HCT116 (cell line): Measurements from ENCODE around the gene AXDND1. TPM values are rescaled to one million over a fixed set of nuclear protein-coding genes. Genes with fewer than 3 reads are reported as not detected.

Source experiments
- ATAC-seq: fragments of 200-7000 bp; cut with Tn5 transposase; 2 replicates; pipeline ENCODE4 v1.9.1; 2020; ENCODE audit warnings: mild to moderate bottlenecking, moderate library complexity
- BruUV-seq: library from RNA; stranded (reverse); fragments of 400-500 nt; replicated peaks from 2 replicates; lab custom pipeline; 2021; lab: Mats Ljungman, UMichigan
- CTCF ChIA-PET: fragments of 300-600 bp; sonication (Branson Sonifier 250); formaldehyde crosslinking; loops from one replicate; lab custom pipeline; 2021; ENCODE audit warnings: antibody characterized with exemption; lab: Charles Lee
- POLR2A ChIA-PET: fragments of 300-600, 350-600 bp; sonication (Branson Sonifier 250); formaldehyde crosslinking; loops from one replicate; lab custom pipeline; 2021; ENCODE audit warnings: antibody characterized with exemption; lab: Charles Lee
- RAD21 ChIA-PET, 2 experiments: fragments of 300-600 bp; sonication (Branson Sonifier 250); formaldehyde crosslinking; loops; one replicate each; lab custom pipeline; 2023; ENCODE audit warnings: low total read pairs in 2 of 2; ENCODE audit not compliant: uncharacterized antibody in 2 of 2, unreplicated experiment in 2 of 2, low non-redundant PET in 1 of 2; lab: Charles Lee
- DNase-seq: peaks from one replicate; pipeline ENCODE4 v3.0.0-alpha.2; 2010; ENCODE audit warnings: low read depth, low spot score
- H2AFZ ChIP-seq: fragments of 200-600 bp; shearing (Covaris generic), sonication (generic); 2 replicates; pipeline ENCODE4 v1.6.1; 2017; ENCODE audit warnings: low read depth, mixed run types, mixed read lengths, antibody characterized with exemption, low read length; ENCODE audit not compliant: poor library complexity, severe bottlenecking
- H3K27ac ChIP-seq: 2 replicates; pipeline ENCODE4 v1.5.1; 2012; ENCODE audit warnings: low read depth, low read length
- H3K27me3 ChIP-seq: fragments of 200-600 bp; sonication (generic); 2 replicates; pipeline ENCODE4 v1.6.1; 2016; ENCODE audit warnings: mixed run types, low read length, mixed read lengths; ENCODE audit not compliant: insufficient read depth
- H3K36me3 ChIP-seq, 2 experiments: fragments of 200-500 bp in 1 of 2; fragments of 200-600 bp in 1 of 2; sonication (Bioruptor generic) in 1 of 2; sonication (generic) in 1 of 2; 2 replicates each; pipeline versions ENCODE4 v1.5.1 to v1.6.1; 2014 to 2016; ENCODE audit warnings: low read length in 2 of 2, inconsistent platforms in 1 of 2, mixed read lengths in 1 of 2, mixed run types in 1 of 2; ENCODE audit not compliant: insufficient read depth in 2 of 2, control insufficient read depth in 1 of 2
- H3K4me1 ChIP-seq, 2 experiments: fragments of 200-600 bp in 1 of 2; sonication (generic) in 1 of 2; 2 replicates each; pipeline versions ENCODE4 v1.5.1 to v1.6.1; 2012 to 2017; ENCODE audit warnings: low read length in 2 of 2, inconsistent platforms in 1 of 2, mild to moderate bottlenecking in 1 of 2, mixed read lengths in 1 of 2, mixed run types in 1 of 2, moderate library complexity in 1 of 2; ENCODE audit not compliant: insufficient read depth in 2 of 2, control insufficient read depth in 1 of 2
- H3K4me2 ChIP-seq: fragments of 200-600 bp; sonication (generic); 2 replicates; pipeline ENCODE4 v1.6.1; 2017; ENCODE audit warnings: mixed run types, low read length, mixed read lengths
- H3K4me3 ChIP-seq, 2 experiments: fragments of 200-600 bp in 1 of 2; sonication (generic) in 1 of 2; replicated peaks in 1 of 2; 2 replicates each; pipeline ENCODE4 v1.5.1; 2011 to 2016; ENCODE audit warnings: low read length in 2 of 2, control low read depth in 1 of 2, low read depth in 1 of 2, mild to moderate bottlenecking in 1 of 2, mixed read lengths in 1 of 2, mixed run types in 1 of 2
- H3K79me2 ChIP-seq: fragments of 200-600 bp; sonication (generic); 2 replicates; pipeline ENCODE4 v1.6.1; 2017; ENCODE audit warnings: mild to moderate bottlenecking, mixed run types, low read length, moderate library complexity, mixed read lengths; ENCODE audit not compliant: insufficient read depth
- H3K9ac ChIP-seq: fragments of 200-600 bp; sonication (generic); 2 replicates; pipeline ENCODE4 v1.6.1; 2016; ENCODE audit warnings: low read length, mixed read lengths
- H3K9me2 ChIP-seq: fragments of 200-600 bp; sonication (generic), shearing (Covaris generic); 2 replicates; pipeline ENCODE4 v1.6.1; 2017; ENCODE audit warnings: mixed run types, mild to moderate bottlenecking, moderate library complexity; ENCODE audit not compliant: insufficient read depth
- H3K9me3 ChIP-seq, 2 experiments: fragments of 200-500 bp in 1 of 2; fragments of 200-600 bp in 1 of 2; sonication (Bioruptor generic) in 1 of 2; sonication (generic) in 1 of 2; 2 replicates each; pipeline ENCODE4 v1.6.1; 2014 to 2017; ENCODE audit warnings: low read length in 2 of 2, mixed read lengths in 2 of 2, inconsistent platforms in 1 of 2, low read depth in 1 of 2, mild to moderate bottlenecking in 1 of 2, mixed run types in 1 of 2, moderate library complexity in 1 of 2; ENCODE audit not compliant: control insufficient read depth in 1 of 2, insufficient read depth in 1 of 2
- H4K20me1 ChIP-seq: fragments of 200-600 bp; sonication (generic), shearing (Covaris generic); 2 replicates; pipeline ENCODE4 v1.6.1; 2017; ENCODE audit warnings: mixed run types, mild to moderate bottlenecking, moderate library complexity; ENCODE audit not compliant: insufficient read depth
- CEBPB ChIP-seq: IDR thresholded peaks from 2 replicates; pipeline ENCODE4 v1.6.1; 2012; ENCODE audit warnings: low read depth
- ELF1 ChIP-seq: IDR thresholded peaks from 2 replicates; pipeline ENCODE4 v1.6.1; 2012; ENCODE audit warnings: low read depth, borderline replicate concordance
- EZH2phosphoT487 ChIP-seq: fragments of 200-600 bp; IDR thresholded peaks from 2 replicates; pipeline ENCODE4 v1.6.1; 2018; ENCODE audit warnings: antibody characterized with exemption, borderline replicate concordance
- FOSL1 ChIP-seq: IDR thresholded peaks from 2 replicates; pipeline ENCODE4 v1.6.1; 2012; ENCODE audit warnings: low read depth
- POLR2A ChIP-seq: IDR thresholded peaks from 2 replicates; pipeline ENCODE4 v1.7.0; 2011; ENCODE audit warnings: borderline replicate concordance; ENCODE audit not compliant: insufficient read depth, insufficient read length; ENCODE audit errors: extremely low read depth
- SRF ChIP-seq: IDR thresholded peaks from 2 replicates; pipeline ENCODE4 v1.6.1; 2012; ENCODE audit warnings: low read depth
- TCF7L2 ChIP-seq: IDR thresholded peaks from 2 replicates; pipeline ENCODE4 v1.7.0; 2011; ENCODE audit warnings: borderline replicate concordance, inconsistent platforms; ENCODE audit not compliant: insufficient read depth, insufficient read length; ENCODE audit errors: extremely low read depth
- intact Hi-C: fragments of 100-400 bp; cut with micrococcal nuclease; formaldehyde crosslinking; loops from 2 replicates; pipeline ENCODE4 v1.10.0; 2022
- total RNA-seq: library from RNA; stranded (reverse); gene quantifications from one replicate; pipeline ENCODE4 v1.2.1, GENCODE V29; 2021; ENCODE audit not compliant: unreplicated experiment
- TF ChIP-seq, protein P1 (sequence below): IDR thresholded peaks from 2 replicates; pipeline ENCODE4 v1.6.1; 2012
- TF ChIP-seq, protein P2 (sequence below): IDR thresholded peaks from 2 replicates; pipeline ENCODE4 v1.6.1; 2011; ENCODE audit warnings: mild to moderate bottlenecking, low read length, moderate library complexity; ENCODE audit not compliant: insufficient replicate concordance; ENCODE audit errors: extremely low read depth
- TF ChIP-seq, protein P3 (sequence below): IDR thresholded peaks from 2 replicates; pipeline ENCODE4 v1.6.1; 2012; ENCODE audit warnings: low read depth

Gene AXDND1
- total RNA-seq, 1 experiment from 2014 or later, result 2.3 TPM

DNA sequence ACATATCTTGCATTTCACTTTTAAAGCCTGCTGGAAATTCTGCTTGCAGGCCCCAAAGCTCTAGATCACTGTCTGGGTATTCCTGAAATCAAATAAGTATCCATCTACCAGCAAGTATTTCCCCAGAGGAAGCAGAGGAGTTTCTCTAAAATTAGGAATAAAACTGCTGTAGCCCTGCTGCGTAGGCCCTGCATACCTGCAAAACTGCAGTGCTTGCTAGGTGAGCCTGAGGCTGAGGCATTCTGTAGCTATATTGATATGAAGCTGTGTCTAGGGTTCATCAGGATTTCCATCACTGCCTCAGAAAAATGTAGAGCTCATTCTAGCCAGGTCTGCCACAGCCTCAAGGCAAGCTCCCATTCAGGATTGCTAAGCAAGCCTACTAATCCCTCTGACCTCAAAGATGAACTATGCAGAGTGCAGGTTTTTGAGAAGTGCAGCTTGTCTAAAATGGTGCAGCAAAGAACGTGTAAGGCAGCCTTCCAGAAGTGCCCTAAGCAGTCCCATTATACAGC lies 181.3 kb downstream of the AXDND1 start (continued):
- TF ChIP-seq POLR2A (no peak), TCF7L2 (no peak), ELF1 (no peak)
- TF ChIP-seq, protein P1, sequence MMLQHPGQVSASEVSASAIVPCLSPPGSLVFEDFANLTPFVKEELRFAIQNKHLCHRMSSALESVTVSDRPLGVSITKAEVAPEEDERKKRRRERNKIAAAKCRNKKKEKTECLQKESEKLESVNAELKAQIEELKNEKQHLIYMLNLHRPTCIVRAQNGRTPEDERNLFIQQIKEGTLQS, result no peak

DNA sequence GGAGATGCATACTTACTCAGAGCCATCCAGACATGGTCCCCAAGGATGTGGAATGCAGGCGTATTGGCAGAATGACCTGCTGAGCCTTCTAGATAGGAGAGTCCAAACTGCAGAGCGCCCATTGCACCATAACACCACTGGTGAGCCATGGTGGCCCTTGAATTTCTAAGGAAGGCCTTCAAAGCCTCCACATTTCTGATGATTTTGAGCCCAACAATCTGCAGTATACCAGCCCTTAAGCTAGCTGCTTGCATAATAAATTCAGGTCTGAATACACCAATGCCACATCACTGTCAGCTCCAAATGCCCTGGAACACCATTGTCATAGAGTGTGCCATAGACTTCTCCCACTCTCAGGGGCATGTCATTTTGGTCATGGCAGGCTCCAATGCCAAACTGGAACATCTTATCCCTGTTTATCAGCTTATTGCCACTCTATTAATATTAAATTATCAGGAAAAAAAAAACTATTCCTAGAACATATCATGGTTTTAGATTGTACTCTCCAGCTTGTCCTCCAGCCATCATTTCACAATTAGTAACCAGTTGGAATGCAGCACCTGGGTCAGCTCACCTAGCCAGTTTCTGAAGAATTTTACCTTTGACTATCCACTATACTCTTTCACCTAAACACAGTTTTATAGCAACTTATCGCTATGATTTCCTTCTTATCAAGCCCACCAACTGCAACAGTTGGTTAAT lies 183.0 kb downstream of the AXDND1 start:
- no peak overlapping the region for H2AFZ ChIP-seq
- H3K4me2 ChIP-seq, result no peak overlapping the region
- H3K9ac ChIP-seq, result no peak overlapping the region
- CTCF ChIA-PET, result no interaction called here
- no peaks in the 10 kb centered on the region for H3K9me2 ChIP-seq
- no peaks in the 10 kb centered on the region for H4K20me1 ChIP-seq
- no peaks in the 10 kb centered on the region for H3K79me2 ChIP-seq
- no peaks in the 10 kb centered on the region for H3K9me3 ChIP-seq
- no TSS peak for BruUV-seq
- DNase-seq (no peak), ATAC-seq (no peak)
- RAD21 ChIA-PET, result no interaction called here
- no peak for TF ChIP-seq FOSL1
- no peak overlapping the region for H3K27ac ChIP-seq
- POLR2A ChIA-PET, result no interaction called here
- H3K4me3 ChIP-seq, result no peak overlapping the region
- H3K27me3 ChIP-seq, result no peaks in the 10 kb centered on the region
- no peaks in the 10 kb centered on the region for H3K36me3 ChIP-seq
- intact Hi-C loops, result no loop called here
- peaks cover 0 to 12% of the 10 kb centered on the region in 2 experiments; a peak in 1 of 4 replicates for H3K4me1 ChIP-seq

DNA sequence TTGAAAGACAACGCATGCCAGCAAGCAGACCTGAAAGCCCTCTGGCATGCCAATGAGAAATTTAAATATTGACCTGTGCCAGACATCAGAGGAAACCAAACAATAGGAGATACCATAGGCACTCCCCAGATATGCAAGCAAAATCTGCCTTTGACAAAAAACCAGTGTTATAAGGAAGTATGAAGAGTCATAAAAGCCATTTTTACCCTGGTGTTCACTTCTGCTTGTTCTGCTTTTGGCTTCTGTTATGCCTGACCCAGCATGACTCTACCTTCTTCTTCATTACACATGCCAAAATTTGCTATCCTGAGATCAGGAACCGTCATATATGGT lies 183.6 kb downstream of the AXDND1 start:
- H3K4me2 ChIP-seq, result no peak overlapping the region
- BruUV-seq, result no TSS peak
- H3K4me1 ChIP-seq, result peaks cover 0 to 12% of the 10 kb centered on the region in 2 experiments; a peak in 1 of 4 replicates
- no peak overlapping the region for H3K4me3 ChIP-seq
- no peaks in the 10 kb centered on the region for H3K79me2 ChIP-seq
- H3K36me3 ChIP-seq, result no peaks in the 10 kb centered on the region
- no peaks in the 10 kb centered on the region for H3K27me3 ChIP-seq
- no peak for DNase-seq
- intact Hi-C loops, result no loop called here
- no peaks in the 10 kb centered on the region for H3K9me2 ChIP-seq
- no peak overlapping the region for H3K9ac ChIP-seq
- no peaks in the 10 kb centered on the region for H4K20me1 ChIP-seq
- H3K9me3 ChIP-seq, result no peaks in the 10 kb centered on the region
- POLR2A ChIA-PET, result no interaction called here
- CTCF ChIA-PET, result no interaction called here
- no peak overlapping the region for H3K27ac ChIP-seq
- no peak for ATAC-seq
- RAD21 ChIA-PET, result no interaction called here
- no peak overlapping the region for H2AFZ ChIP-seq
- TF ChIP-seq, protein P1, result no peak
- no peak for TF ChIP-seq TCF7L2
- TF ChIP-seq SRF, result no peak
- TF ChIP-seq EZH2phosphoT487, result no peak
- TF ChIP-seq CEBPB, result no peak
- TF ChIP-seq, protein P2, sequence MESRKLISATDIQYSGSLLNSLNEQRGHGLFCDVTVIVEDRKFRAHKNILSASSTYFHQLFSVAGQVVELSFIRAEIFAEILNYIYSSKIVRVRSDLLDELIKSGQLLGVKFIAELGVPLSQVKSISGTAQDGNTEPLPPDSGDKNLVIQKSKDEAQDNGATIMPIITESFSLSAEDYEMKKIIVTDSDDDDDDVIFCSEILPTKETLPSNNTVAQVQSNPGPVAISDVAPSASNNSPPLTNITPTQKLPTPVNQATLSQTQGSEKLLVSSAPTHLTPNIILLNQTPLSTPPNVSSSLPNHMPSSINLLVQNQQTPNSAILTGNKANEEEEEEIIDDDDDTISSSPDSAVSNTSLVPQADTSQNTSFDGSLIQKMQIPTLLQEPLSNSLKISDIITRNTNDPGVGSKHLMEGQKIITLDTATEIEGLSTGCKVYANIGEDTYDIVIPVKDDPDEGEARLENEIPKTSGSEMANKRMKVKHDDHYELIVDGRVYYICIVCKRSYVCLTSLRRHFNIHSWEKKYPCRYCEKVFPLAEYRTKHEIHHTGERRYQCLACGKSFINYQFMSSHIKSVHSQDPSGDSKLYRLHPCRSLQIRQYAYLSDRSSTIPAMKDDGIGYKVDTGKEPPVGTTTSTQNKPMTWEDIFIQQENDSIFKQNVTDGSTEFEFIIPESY, result no peak
- TF ChIP-seq, protein P3, sequence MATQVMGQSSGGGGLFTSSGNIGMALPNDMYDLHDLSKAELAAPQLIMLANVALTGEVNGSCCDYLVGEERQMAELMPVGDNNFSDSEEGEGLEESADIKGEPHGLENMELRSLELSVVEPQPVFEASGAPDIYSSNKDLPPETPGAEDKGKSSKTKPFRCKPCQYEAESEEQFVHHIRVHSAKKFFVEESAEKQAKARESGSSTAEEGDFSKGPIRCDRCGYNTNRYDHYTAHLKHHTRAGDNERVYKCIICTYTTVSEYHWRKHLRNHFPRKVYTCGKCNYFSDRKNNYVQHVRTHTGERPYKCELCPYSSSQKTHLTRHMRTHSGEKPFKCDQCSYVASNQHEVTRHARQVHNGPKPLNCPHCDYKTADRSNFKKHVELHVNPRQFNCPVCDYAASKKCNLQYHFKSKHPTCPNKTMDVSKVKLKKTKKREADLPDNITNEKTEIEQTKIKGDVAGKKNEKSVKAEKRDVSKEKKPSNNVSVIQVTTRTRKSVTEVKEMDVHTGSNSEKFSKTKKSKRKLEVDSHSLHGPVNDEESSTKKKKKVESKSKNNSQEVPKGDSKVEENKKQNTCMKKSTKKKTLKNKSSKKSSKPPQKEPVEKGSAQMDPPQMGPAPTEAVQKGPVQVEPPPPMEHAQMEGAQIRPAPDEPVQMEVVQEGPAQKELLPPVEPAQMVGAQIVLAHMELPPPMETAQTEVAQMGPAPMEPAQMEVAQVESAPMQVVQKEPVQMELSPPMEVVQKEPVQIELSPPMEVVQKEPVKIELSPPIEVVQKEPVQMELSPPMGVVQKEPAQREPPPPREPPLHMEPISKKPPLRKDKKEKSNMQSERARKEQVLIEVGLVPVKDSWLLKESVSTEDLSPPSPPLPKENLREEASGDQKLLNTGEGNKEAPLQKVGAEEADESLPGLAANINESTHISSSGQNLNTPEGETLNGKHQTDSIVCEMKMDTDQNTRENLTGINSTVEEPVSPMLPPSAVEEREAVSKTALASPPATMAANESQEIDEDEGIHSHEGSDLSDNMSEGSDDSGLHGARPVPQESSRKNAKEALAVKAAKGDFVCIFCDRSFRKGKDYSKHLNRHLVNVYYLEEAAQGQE, result no peak
- no peak for TF ChIP-seq POLR2A
